T-helper 17 cell (primary cell): ENCODE measurements around the gene COPG2. TPM values are rescaled to one million over a fixed set of nuclear protein-coding genes. Genes with fewer than 3 reads are reported as not detected.
"Not testable (repeated sequence)": the region's sequence is repeated elsewhere in the genome, so short reads cannot be mapped to it uniquely, and the experiment has no call there.

Experiments
- ATAC-seq: fragments of 150-1000 bp; cut with Tn5 transposase; 2 replicates; pipeline ENCODE4 v1.10.0; 2021; ENCODE audit warnings: mild to moderate bottlenecking, moderate library complexity
- DNase-seq, 3 donors: peaks; one replicate each; pipeline versions ENCODE4 v3.0.0 to v3.0.0-alpha.2; 2020 to 2021
- H3K9me3 ChIP-seq: one replicate; pipeline ENCODE4 v1.7.0; 2013; ENCODE audit warnings: low read length, mild to moderate bottlenecking; ENCODE audit not compliant: control insufficient read depth, poor library complexity, severe bottlenecking
- H3K27ac Mint-ChIP-seq: one replicate; pipeline ENCODE4 v1.8.0; 2022; ENCODE audit warnings: mild to moderate bottlenecking, moderate library complexity, mixed read lengths
- H3K27me3 Mint-ChIP-seq: one replicate; pipeline ENCODE4 v1.8.0; 2022; ENCODE audit warnings: mixed read lengths
- H3K36me3 Mint-ChIP-seq: one replicate; pipeline ENCODE4 v1.8.0; 2022; ENCODE audit warnings: low read depth, mixed read lengths
- H3K4me1 Mint-ChIP-seq: one replicate; pipeline ENCODE4 v1.8.0; 2022; ENCODE audit warnings: mild to moderate bottlenecking, mixed read lengths
- H3K4me3 Mint-ChIP-seq: one replicate; pipeline ENCODE4 v1.8.0; 2022; ENCODE audit warnings: mild to moderate bottlenecking, moderate library complexity, mixed read lengths
- total RNA-seq, 4 donors: library from RNA in 2 of 4; stranded (reverse) in 2 of 4; gene quantifications; one replicate each; pipeline ENCODE4 v1.2.3 and lab custom pipeline; 2022 to 2026

Gene COPG2
- total RNA-seq, result 1 to 10 TPM; 7.6 to 8.7 TPM
- 9.9 to 10.0 reads per million in 2 donors for total RNA-seq (lab: John Stamatoyannopoulos, UW)

DNA sequence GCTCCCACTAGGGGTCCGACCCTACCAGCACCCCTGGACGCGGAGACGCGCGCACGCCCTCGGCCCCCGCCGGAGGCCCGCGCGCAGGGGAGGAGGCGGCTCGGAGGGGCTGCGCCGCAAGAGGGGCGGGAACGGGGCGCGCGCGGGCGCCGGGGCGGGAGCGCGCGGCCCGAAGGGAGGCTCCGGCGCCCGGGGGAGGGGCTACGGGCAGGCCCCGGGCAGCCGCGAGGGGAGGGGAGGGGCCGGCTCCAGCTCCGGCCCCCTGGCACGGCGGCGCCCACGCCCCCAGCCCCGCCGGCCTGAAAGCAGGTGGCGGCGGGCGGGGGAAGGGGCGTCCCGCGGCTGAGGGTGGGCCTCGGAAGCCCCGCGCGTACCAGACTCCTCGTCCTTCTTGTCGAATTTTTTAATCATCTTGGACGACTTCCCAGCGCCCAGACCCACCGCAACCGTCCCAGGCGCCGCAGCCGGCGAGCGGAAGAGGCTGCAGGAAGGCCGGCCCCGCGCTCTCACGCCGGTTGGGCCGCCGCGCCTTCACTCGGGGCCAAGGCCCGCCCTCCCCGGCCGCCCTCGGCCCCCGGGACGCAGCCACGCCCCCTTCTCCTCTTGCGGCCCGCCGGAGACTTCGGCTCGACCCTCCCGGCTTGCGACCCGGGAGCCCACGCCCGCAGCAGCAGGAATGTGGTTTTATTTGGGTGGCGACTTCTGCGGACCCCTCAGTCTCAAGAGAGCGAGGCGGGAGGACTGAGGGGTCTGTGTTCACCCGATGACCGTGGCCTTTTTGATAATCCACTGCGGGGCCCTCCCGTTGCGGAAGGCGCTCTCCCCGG is at the start of gene COPG2:
Gene COPG2 (minus strand): TSS at position 491 of the 827 bp plus-strand sequence. CDS start 80 bp downstream, at position 411.
- Mint-ChIP-seq H3K4me1 (peaks cover 18% of the 10 kb centered on the region), H3K27ac (peak within 1 kb of the TSS; percentile 70), H3K27me3 (peaks cover 3% of the 10 kb centered on the region), H3K36me3 (no peaks in the 10 kb centered on the region), H3K4me3 (peak within 1 kb of the TSS; percentile 89)
- no peaks in the 10 kb centered on the region for H3K9me3 ChIP-seq
- ATAC-seq, result peak; percentile 90
- DNase-seq, result peak; percentile 47 to 60 (median 56)

DNA sequence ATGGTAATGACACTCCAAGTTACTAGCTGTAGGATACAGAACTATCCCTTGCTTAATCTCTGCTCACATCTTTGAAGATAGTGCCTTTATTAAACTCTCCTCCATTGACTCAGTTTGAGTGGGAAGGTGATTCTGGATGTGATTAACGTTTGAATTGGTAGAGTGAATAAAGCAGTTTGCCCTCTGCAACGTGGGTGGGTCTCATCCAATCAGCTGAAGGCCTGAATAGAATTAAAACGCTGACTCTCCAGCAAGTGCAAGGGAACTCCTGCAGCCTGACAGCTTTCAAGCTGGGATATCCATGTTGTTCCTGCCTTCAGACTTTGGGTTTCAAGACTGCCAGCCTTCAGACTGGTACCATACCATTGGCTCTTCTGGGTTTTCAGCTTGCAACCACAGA is 43.9 kb upstream of the COPG2 start:
- no peaks in the 10 kb centered on the region for H3K9me3 ChIP-seq
- H3K4me3 Mint-ChIP-seq, result no peak overlapping the region
- no peak overlapping the region for H3K27ac Mint-ChIP-seq
- H3K27me3 Mint-ChIP-seq, result peaks cover 40% of the 10 kb centered on the region
- H3K36me3 Mint-ChIP-seq, result no peaks in the 10 kb centered on the region
- no peaks in the 10 kb centered on the region for H3K4me1 Mint-ChIP-seq
- ATAC-seq (no peak), DNase-seq (no peak)

- Mint-ChIP-seq H3K4me3 (no peak overlapping the region), H3K27me3 (peaks cover 28% of the 10 kb centered on the region), H3K36me3 (no peaks in the 10 kb centered on the region), H3K27ac (no peak overlapping the region), H3K4me1 (no peaks in the 10 kb centered on the region)
- H3K9me3 ChIP-seq, result no peaks in the 10 kb centered on the region
- ATAC-seq (no peak), DNase-seq (no peak)
Observed at GRCh38 chr7:130708766-130709165, 40.2 kb upstream of the COPG2 start.

DNA sequence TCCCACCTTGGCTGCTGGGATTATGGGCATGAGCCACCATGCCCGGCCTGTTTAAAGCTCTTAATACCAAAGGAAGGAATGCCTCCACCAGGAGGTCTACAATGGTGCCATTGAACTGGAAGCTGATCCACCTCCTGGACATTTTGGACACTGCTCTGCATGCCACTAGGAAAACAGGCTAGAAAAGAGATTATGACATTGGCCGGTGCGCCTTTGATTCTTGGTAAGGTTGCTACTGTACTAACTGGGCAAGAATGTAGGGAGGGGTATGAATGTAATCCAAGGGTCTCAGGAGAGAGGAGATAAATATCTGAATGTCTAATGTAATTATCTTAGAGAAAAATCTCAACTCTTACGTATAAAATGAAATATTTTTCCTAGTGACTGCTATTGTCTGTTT is 39.5 kb upstream of the COPG2 start:
- Mint-ChIP-seq H3K27me3 (peaks cover 22% of the 10 kb centered on the region), H3K27ac (no peak overlapping the region), H3K36me3 (no peaks in the 10 kb centered on the region)

DNA sequence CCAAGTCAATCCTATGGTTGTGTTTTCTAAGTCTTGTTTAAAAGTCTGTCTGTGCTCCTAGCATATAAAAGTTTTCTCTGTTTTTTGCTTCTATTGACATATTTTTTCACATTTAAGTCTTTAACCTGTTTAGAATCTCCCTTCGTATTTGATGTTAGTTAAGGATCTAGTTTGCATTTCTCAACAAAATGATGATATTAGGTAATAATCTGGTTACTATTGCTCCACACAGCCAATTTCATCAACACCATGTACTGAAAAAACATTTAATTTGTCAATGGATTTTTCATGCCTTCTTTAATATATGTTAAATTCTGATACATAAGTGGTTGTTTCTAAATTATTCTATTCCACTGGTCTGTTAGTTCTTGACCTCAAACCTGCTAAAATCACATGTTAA is 35.3 kb upstream of the COPG2 start:
- H3K9me3 ChIP-seq, result no peaks in the 10 kb centered on the region
- no peak overlapping the region for H3K4me3 Mint-ChIP-seq
- no peak for DNase-seq
- H3K4me1 Mint-ChIP-seq, result no peaks in the 10 kb centered on the region
- peaks cover 13% of the 10 kb centered on the region for H3K27me3 Mint-ChIP-seq
- no peak for ATAC-seq
- H3K27ac Mint-ChIP-seq, result no peak overlapping the region
- no peaks in the 10 kb centered on the region for H3K36me3 Mint-ChIP-seq

More for the DNA sequence above, 39.5 kb upstream of the COPG2 start:
- ATAC-seq (no peak), DNase-seq (no peak)
- H3K4me3 Mint-ChIP-seq, result no peak overlapping the region
- H3K4me1 Mint-ChIP-seq, result no peaks in the 10 kb centered on the region
- no peaks in the 10 kb centered on the region for H3K9me3 ChIP-seq

DNA sequence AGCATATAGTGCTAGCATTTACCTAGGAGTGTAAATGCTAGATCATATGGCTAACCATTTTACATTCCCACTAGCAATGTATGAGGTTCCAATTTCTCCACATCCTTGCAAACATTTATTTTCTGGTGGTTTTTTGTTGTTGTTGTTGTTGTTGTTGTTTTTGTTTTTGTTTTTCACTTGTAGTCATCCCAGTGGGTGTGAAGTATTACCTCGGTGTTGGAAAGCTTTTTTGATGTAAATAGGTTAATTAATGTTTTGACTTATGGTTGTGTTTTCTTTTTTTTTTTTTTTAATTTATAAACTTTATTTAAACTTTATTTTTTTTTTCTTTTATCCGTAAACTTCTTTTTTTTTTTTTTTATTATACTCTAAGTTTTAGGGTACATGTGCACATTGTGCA is 33.1 kb upstream of the COPG2 start:
- no peak for ATAC-seq
- no peak for DNase-seq
- Mint-ChIP-seq H3K36me3 (no peaks in the 10 kb centered on the region), H3K4me1 (no peaks in the 10 kb centered on the region), H3K27ac (no peak overlapping the region), H3K4me3 (no peak overlapping the region), H3K27me3 (peaks cover 10% of the 10 kb centered on the region)
- H3K9me3 ChIP-seq, result no peaks in the 10 kb centered on the region

GRCh38 chr7:130700760-130701159 is 32.2 kb upstream of the COPG2 start:
- Mint-ChIP-seq H3K4me1 (no peaks in the 10 kb centered on the region), H3K4me3 (no peak overlapping the region), H3K27me3 (peaks cover 12% of the 10 kb centered on the region), H3K36me3 (peaks cover under 1% of the 10 kb centered on the region), H3K27ac (no peak overlapping the region)
- no peak for DNase-seq
- ATAC-seq, result no peak
- no peaks in the 10 kb centered on the region for H3K9me3 ChIP-seq

DNA sequence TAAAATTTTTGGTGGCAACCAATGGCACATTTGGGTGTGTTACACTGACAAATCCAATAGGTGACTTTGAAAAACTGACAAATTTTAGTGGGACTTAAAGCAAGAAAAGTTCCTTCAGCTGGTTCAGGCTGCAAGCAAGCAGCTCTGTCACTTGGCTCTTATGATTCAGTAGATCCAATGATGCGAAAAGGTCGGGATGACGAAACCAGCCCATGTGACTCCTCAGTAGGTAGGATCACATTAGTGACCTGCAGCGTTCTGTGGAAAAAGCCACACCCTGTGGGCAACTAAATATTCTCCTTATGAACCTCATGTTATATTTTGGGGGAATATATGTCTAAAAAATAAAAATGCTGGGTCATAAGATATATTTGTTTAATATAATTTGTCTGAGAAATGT is 31.1 kb upstream of the COPG2 start:
- DNase-seq, result no peak
- Mint-ChIP-seq H3K27me3 (peaks cover 21% of the 10 kb centered on the region), H3K36me3 (peaks cover 5% of the 10 kb centered on the region), H3K4me1 (no peaks in the 10 kb centered on the region), H3K4me3 (no peak overlapping the region), H3K27ac (no peak overlapping the region)
- ATAC-seq, result no peak
- no peaks in the 10 kb centered on the region for H3K9me3 ChIP-seq

- DNase-seq, result no peak
- Mint-ChIP-seq H3K4me1 (no peaks in the 10 kb centered on the region), H3K27me3 (peaks cover 21% of the 10 kb centered on the region), H3K36me3 (peaks cover 5% of the 10 kb centered on the region), H3K4me3 (no peak overlapping the region), H3K27ac (no peak overlapping the region)
- no peak for ATAC-seq
- no peaks in the 10 kb centered on the region for H3K9me3 ChIP-seq
Observed at GRCh38 chr7:130697820-130698219, 29.3 kb upstream of the COPG2 start.

DNA sequence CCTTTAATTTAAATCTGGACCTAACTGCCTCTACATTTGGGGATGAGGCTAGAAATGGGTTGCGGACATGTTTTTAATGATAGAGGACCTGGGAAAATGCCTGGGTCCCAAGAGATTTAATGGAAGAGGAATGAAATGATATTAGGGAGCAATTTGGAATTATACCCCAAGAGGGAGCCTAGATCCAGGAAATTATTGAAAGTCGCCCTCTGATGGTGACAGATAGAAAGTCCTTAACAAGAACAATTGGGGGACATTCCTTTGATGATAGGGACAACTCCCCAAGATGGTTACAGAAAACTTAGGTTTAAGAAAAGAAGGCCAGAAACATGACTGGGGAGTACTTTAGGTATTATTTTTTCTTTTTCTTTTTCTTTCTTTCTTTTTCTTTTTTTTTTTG is 27.3 kb upstream of the COPG2 start:
- DNase-seq (no peak), ATAC-seq (no peak)
- Mint-ChIP-seq H3K27me3 (peaks cover 21% of the 10 kb centered on the region), H3K4me3 (no peak overlapping the region), H3K36me3 (peaks cover 5% of the 10 kb centered on the region), H3K4me1 (no peaks in the 10 kb centered on the region), H3K27ac (no peak overlapping the region)
- H3K9me3 ChIP-seq, result no peaks in the 10 kb centered on the region

- not testable (repeated sequence) for DNase-seq, ATAC-seq, H3K9me3 ChIP-seq, H3K4me3 Mint-ChIP-seq, H3K27ac Mint-ChIP-seq, H3K36me3 Mint-ChIP-seq, H3K4me1 Mint-ChIP-seq
- H3K27me3 Mint-ChIP-seq, result peaks cover 11% of the 10 kb centered on the region
Observed at GRCh38 chr7:130692396-130692795, 23.8 kb upstream of the COPG2 start.

GRCh38 chr7:130689683-130690082 is 21.1 kb upstream of the COPG2 start:
- H3K36me3 Mint-ChIP-seq, result no peaks in the 10 kb centered on the region
- H3K27me3 Mint-ChIP-seq, result no peaks in the 10 kb centered on the region
- H3K27ac Mint-ChIP-seq, result no peak overlapping the region
- no peaks in the 10 kb centered on the region for H3K4me1 Mint-ChIP-seq
- ATAC-seq (no peak), DNase-seq (no peak)
- H3K4me3 Mint-ChIP-seq, result no peak overlapping the region
- peaks cover 3% of the 10 kb centered on the region for H3K9me3 ChIP-seq

DNA sequence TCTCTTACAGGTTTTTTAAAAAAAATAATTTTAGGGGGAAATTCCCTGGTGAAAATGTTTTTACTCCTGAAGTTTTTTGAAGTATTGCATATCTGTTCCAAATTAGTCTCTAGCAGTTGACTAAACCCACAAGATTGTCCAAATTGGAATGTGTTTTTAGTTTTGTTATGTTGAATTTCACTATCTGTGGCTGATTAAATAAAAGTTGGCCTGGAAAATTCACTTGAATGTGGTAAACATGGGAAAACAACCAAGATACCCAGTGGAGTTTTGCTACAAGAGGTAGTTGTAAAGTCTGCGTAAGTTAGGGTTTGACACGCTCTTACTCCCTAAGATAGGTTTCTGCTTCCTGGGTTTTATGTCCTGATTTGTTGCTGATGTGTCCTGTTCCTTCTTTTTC is 14.5 kb upstream of the COPG2 start:
- Mint-ChIP-seq H3K36me3 (peaks cover 2% of the 10 kb centered on the region), H3K4me3 (no peak overlapping the region), H3K4me1 (no peaks in the 10 kb centered on the region), H3K27ac (no peak overlapping the region), H3K27me3 (peaks cover 13% of the 10 kb centered on the region)
- no peak for ATAC-seq
- no peak for DNase-seq
- no peaks in the 10 kb centered on the region for H3K9me3 ChIP-seq

- Mint-ChIP-seq H3K36me3 (peaks cover 3% of the 10 kb centered on the region), H3K4me1 (peaks cover 5% of the 10 kb centered on the region), H3K27ac (no peak overlapping the region), H3K4me3 (no peak overlapping the region), H3K27me3 (peaks cover 5% of the 10 kb centered on the region)
- H3K9me3 ChIP-seq, result no peaks in the 10 kb centered on the region
- no peak for ATAC-seq
- no peak for DNase-seq
Observed at GRCh38 chr7:130674456-130674855, 5.9 kb upstream of the COPG2 start.
